NCI-H2081 treated with DMSO at 0.1 percent for 48 hours (cell line): ENCODE results near the gene SDCCAG8.

ENCODE experiments used
- DNase-seq: peaks from one replicate; lab custom pipeline; 2025; lab: John Stamatoyannopoulos, UW

SDCCAG8 gene

DNA sequence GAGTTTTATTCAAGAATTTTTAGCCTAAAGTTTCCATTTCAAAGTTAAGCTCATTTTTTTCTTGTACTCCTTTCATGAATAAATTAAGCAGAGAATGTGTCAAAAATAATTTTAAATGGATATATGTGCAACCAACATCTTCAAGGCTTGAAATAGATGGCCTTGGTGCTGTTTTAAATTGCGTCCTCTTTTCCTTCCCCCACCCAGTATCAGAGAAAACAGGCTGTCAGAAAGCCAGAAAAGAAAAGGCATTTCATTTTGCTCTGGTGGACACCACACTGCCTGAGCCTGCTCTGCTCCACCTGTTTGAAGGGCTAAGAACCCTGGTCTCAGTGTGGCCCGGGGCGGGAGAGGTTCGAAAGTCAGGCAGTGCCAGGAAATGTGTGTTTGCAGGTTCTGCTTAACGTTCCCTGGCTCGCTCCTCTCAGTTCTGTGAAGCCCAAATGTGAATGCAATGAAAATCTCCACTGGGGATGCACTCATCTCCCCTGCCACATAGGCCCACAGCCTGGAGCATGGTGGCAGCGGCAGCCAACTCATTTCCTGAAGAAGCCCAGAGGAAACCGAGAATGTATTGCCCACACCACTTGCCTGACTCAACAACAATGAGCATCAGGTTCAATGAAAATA lies 134.4 kb downstream of the SDCCAG8 start:
- DNase-seq = no peak

DNA sequence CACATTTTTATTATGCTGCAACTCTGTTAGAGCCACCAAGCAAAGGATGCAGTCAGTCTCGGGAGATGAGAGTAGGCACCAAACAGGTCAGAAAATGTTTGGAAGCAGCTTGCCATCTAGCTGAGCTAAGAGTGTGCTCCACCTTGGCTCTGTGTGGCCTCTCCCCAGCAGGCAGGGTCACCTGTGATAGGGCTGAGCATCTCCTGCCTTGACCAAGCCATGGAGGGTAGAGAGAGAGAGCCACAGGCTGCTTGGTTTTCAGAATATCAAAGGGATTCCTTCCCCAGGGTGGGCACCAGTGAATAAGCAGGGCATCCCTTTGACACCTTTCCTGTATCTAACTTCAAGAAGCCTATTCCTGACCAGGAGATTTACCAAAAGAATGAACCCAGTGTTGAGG lies 135.5 kb downstream of the SDCCAG8 start:
- DNase-seq = no peak

DNA sequence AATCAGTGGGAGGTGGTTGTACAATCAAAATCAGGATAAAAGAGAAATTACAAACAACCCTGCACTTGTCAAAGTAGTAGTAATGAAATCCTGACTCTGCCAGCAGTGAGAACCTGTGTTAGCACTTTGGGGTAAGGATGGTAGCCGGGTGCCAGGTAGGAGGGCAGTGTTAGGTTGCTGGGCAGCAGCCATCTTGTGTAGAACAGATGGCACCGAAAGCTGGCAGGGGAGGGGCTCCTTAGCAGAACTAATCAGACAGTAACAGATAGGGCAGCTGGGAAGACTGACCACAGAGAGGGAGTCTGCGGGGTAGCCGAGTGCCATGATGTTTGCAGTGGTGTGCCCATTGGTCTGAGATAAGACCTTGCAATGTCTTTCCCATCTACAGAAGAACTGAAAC lies 137.3 kb downstream of the SDCCAG8 start:
- DNase-seq = no peak

DNA sequence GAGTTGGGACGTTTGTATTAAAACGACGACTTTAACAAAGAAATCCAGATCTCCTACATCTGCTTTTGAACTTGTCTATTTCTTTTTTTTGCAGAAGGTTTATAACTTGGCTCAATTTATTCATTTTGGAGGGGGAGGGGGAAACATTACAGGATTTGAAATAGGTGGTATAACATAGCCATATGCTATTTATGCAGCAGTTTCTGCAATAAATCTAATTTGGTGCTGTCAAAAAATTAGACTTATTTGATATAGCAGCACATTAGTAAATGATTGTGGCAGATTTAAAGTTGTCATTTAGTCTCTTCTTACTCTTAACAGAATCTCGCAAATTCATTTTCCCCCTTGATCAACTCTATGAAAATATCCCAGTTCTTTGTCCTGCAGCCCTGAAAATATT lies 138.2 kb downstream of the SDCCAG8 start:
- no peak for DNase-seq

DNA sequence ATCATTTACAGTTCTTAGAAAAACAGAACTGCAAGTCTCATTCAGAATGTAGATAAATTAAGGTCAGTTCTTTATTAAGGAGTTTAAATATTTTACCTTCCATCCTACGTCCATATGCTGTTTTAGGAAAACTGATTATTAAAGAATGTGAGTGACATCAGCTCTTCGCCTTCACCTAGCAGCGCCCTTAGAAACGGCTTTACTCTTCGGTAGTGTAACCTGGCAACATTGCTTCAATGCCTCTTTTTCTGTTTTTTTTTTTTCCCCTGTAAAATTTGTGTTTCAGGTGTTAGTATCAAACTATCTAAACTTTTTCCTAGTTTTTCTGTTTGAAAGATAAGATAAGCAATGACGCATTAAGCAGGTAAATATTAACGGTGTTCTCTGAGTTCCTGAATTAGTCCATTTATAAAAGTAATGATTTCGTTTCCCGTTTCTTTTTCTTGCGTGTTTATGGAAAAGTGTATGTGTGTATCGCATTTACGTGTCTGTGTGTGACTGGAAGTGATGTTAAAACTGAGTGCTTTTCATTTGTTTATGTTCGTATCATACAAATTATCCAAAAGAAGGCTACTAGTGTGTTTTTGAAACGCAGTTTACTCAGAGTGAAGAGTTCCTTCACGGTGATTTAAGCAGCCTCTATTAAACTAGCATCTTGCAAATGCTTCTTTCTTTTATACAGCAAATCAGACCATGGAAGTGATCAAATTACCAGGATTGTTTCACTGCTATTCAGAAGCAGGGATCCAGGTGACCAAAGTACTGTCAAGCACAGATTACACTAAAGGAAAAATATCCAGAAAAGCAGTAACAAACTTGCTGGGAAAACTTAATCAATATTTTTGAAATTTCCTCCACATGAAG lies 139.0 kb downstream of the SDCCAG8 start:
- no peak for DNase-seq

DNA sequence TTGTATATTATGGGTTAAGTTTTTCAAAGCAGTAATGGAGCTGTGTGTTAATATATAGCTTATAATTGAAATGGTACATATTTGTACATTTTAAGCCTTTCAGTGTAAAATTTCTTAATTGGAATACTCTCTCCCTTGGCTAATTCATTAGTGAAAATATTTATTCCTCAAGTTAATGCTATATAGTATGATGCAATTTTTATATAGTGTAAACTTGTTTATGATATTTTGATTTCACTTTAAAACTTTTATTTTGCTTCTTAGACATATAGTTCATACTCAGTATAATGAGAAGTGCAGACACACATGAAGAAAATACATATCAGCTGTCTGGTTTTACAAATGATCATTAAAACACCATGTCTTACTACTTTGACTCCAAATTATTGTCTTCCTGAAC lies 140.6 kb downstream of the SDCCAG8 start:
- no peak for DNase-seq

DNA sequence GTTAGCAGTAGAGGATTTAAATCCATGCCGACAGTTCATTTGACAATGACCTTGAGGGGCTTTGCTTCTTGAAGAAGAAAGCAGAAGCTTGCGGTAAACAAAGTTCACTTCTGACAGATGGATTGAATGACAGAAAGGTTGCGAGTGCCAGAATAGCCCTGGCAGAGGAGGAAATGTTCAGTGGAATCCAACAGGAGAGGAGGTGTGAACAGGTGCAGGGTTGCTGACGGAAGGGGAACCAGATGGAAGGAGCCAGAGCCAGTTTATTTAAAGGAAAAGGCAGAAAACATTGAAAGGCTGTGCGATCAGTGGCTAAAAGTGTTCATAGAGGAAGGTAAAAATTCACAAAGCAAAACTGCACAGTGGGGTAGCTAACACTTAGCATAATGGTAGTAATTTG lies 141.0 kb downstream of the SDCCAG8 start:
- DNase-seq = no peak

DNA sequence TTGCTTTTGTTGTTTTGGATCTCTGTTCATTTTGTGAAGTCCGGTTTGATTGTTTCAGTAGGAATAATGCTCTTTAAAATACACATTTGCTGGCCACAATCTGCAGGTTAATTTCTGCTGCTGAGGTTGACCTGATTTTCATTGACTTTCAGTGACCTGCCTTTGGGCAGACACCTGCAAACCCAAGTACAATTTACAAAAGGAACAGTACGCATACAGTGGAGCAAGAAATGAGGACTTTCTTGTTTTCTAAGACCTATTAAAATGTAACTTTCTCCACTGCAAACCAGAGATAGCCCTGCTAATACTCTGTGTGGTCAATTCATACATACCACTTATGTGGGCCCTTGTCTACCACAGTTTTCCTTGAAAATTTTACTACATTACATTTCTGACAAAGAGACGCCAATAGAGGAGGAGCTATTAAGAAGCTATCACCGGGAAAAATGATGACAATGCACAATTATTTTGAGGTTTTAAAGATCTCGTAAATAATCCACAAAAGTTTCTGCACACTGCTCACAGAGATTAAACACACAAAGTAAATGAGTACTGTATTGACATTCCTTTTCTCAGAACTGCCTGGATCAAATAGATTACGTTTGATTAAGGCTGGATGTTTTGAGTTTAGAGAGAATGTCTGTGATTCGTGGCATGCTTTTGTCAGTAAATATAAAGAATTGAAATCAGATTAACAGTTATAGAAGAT lies 141.9 kb downstream of the SDCCAG8 start:
- DNase-seq = no peak

DNA sequence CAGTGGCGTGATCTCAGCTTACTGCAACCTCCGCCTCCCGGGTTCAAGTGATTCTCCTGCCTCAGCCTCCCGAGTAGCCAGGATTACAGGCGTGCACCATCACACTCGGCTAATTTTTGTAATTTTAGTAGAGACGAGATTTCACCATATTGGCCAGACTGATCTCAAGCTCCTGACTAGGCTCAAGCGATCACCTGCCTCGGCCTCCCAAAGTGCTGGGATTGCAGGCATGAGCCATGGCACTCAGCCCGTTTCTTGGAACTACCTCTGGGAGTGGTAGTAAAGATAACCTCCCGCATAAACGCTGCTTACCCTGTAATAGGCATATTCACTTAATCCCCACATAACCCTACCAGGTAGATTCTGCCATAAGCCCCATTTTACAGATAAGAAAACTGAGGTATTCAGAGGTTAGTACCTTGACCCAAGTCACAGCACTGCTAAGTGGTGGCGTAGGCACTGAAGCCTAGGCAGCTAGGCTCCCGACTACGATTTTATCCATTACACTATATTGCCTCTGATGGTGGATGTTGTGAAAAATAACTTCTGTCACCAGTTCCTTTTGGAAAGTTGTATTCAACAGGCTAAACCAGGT lies 143.8 kb downstream of the SDCCAG8 start:
- no peak for DNase-seq

DNA sequence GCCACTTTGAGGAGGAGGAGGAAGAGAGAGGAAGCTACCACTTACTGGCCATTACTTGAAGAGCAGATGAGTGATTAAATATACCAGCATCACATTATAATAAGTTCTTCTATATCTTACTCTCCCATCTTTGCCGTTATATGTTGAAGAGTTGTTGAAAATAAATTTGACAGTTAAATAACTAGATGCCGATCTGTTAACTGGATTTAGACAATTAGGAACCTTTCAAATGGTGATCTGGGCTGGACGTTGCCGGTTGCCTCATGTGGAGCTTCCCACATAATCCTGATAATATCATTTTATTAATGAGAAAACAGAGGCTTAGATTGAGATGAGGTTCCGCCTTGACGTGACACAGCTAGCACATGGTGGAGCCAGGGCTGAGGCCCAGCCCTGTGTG lies 147.0 kb downstream of the SDCCAG8 start:
- no peak for DNase-seq

DNA sequence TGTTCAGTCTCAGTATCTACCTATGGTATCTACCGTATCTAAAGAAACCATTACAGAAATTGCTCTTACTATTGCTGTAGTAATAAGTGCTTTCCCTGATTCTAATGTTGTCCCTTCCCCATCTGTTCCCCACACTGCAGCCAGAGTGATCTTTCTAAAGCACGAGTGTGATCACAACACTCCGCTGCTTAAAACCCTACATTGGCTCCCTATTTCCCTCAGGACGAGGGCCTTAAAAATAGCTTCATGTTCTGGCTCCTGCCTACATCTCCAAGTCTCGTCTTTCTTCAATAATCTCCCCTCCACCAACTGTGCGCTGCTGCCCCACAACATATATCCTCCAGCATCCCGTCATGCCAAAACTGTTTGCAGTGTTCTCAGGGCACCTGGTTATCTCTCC lies 150.6 kb downstream of the SDCCAG8 start:
- no peak for DNase-seq

DNA sequence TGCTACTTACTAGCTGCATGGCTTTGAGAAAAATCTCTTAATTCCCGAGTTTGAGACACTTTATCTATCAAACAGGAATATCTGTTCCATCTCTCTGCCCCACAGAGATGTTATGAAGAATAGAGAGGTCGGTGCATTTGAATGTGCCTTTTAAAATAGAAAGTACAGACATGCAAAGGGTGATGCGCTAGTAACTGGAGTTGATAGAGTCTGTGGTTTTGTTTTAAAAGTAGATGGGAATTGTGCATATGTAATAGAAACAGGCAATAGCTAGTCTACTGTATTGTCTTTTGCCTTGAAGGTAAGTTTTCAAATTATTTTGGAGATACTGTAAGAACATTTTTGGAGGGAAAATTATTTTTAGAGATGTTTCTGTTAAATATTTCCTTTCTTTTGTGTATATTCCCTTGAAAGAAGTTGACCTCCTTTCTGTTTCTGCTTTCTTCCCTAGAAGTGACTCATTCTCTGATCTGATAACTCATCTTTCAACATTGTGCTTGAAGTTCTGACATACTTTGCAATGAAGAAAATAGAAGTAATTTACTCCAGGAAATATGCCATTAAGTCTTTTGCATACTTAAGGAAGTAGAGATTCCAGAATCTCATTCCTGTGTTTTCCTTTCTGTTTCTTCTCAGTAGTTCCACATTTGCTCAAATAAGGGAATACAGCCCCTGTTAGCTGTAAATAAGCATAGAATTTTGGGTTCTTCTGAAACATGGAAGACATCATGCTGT lies 151.6 kb downstream of the SDCCAG8 start:
- no peak for DNase-seq

DNA sequence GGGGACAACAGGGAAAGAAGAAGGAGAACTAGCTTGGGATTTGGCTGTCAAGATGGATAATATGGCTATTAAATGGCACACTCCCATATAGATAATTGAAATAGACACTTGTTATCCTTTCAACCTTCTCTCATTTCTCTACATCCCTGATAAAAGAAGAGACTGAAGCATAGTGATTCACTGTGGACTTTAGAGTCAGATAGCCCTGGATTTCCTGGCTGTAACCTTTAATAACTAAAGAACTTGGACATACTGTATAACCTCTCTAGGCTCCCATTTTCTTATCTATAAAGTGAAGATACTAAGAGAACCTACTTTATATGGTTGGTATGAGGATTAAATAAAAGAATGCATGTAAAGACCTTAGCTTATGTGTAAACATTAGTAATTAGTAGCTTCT lies 152.6 kb downstream of the SDCCAG8 start:
- DNase-seq = no peak

DNA sequence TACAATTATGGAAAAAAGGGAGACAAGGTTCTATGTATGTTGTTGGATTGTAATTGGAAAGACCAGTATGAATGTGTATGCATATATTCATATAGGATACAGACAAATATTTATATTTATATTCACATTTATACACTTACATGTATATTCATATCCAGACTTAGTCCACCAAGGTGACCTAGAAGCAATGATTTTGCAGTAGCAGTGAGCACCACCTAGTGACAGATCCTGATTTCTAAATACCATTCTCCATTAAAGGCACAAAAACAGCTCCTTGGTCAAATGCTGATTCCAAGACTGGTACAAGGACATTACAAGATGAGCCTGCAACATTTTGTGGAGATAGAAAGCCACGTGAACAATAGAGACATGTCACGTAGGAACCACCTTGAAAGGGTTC lies 153.4 kb downstream of the SDCCAG8 start:
- no peak for DNase-seq

DNA sequence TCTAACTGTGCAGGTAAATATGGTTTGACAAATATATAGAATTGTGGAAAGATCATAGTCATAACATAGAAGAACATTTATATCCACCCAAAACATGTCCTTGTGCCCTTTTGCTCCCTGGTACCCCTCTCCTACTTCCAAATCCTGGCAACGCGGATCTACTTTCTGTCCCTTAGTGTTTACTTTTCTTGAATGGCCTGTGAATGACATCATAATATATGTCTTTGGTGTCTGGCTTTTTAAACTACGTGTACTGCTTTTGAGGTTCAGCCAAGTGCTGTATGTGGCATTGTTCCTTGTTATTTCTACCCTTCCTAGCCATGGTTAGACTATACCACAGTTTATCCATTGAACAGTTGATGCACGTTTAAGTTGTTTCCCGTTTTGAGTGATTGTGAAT lies 155.6 kb downstream of the SDCCAG8 start:
- DNase-seq = no peak

DNA sequence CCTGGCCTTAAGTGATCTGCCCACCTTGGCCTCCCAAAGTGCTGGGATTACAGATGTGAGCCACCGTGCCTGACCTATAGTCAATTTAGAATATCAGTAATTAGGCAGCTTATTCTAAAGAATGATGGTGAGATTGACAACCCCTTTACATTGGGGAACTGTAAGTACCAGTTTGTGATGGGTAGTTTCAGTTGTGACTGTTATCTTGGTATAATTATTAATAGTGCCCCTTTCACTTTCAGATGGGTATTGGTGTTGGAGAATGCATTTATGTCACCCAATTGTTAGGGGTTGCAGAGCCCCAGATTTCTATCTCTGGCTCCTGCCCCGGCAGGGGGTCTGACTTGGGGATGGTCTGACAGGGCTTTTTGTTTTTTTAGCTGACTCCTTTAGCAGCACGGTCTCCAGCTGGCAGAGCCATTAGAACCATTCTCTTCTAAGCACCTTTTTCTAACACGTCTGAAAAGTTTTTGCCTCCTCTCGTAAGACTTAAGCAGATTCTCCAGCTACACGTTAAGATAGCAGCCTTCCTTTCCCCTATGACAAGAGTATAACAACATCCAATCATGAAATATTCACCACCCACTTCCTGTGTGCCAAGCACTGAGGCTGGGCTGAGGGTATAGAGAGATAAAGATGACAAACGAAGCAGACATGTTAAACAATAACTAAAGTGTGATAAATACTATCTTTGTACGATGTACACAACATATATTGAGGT lies 157.8 kb downstream of the SDCCAG8 start:
- no peak for DNase-seq

DNA sequence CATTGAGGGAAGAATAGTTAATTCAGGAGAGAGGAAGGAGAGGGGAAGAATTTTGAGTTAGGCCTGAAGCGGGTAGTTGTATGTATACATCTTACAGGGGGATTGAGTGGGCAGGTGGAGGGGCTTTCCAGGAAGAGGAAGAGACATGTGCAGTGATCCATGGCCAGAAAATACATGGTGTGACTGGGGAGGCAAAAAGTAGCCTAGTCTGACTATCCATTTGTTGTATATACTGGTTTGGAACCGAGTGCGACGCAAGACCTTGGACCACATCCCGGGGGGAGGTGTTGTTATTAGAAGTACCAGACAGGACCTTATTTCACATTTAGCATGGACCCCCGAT lies 158.3 kb downstream of the SDCCAG8 start:
- DNase-seq = no peak

DNA sequence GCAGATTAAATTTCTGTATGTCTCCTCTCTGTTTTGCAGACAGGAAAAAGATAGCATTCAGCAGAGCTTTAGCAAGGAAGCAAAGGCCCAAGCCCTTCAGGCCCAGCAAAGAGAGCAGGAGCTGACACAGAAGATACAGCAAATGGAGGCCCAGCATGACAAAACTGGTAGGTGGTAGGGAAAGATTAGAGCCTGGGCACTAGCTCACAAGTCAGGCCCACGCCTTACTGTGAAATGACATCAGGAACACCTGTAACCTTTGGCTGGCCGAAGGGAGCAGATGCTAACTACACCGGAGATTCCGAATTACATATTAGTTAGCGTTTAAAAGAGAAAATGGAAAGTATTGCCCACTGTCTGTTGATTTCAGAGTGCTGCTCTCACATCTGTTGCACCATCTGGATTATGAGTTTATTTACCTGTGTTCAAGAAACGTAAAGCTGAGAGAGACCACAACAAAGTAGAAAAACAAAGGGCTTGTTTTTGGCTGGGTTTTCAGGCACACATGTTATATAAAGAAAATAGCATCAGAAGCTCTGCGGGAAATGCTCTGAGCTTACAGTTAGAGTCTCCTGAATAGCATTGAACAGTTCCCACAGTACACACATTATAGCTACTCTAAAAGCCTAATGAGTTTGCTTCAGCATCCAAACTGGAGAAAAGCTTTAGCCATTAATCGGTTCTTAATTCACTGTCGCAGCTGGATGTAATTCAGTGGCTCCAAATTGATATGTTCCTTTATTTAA lies 160.0 kb downstream of the SDCCAG8 start:
- DNase-seq = no peak

DNA sequence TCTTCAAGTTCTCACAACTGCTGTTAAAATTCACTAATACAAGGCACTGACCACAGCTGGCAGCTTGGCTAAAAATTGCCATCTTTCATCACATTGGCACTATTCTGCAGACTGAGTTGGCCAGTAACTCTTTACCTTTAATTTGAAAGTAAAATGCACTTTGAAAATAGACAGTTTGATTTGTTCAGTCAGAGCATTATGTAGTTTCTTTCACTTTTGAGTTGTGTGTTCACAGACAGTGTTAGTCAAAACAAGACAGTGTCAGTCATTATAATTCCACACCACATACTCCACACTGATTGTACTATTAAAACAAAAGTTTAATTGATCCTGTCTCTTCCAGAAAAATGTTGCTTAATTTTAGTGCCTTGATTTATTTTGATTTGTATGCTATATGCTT lies 160.7 kb downstream of the SDCCAG8 start:
- DNase-seq = no peak

DNA sequence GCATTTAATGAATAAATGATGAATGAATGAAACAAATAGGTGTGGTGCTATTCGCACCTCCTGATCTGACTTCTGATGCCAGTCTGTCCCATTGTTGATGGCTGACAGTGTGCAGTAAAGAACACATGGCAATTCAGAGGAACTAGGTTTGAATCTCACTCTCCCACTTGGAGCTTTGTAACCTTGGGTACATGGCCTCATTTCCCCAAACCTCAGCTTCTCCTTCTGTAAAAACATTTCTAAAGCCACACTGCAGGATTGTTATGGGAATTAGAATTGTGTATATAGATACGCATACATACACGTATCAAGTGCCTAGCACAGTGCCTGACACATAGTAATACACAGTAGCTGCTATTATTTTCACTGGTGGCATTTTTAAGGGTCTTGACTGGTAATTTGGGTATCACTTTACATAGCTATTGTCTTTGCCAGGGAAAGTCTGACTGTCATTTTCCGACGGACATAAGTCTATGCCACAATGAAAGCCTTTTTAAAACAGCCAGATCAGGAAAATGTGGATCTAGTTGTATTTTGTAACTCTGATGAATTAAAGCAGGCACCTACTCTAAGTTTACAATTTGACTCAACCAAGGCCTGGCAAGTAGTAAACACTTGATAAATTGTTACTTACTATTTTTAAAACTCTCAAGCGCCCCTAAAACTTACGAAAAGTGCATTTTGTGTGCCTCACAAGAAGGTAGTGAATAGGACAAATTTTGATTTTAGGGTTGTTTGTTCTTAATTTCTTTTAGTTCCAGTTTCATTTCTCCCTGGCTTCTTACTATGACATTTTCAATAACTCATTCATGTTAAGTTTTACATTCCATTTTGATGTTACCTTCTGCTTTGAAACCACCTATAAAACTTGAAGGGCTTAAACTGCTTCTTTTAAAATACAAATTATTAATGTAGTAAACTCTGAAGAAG lies 164.4 kb downstream of the SDCCAG8 start:
- no peak for DNase-seq
